ENCODE data around the gene RXRG. TPM values are rescaled to one million over a fixed set of nuclear protein-coding genes. Genes with fewer than 3 reads are reported as not detected.

RXRG gene
- polyA plus RNA-seq, 1 of the 3 experiments (the other 2 are of a cell fraction): not detected

DNA sequence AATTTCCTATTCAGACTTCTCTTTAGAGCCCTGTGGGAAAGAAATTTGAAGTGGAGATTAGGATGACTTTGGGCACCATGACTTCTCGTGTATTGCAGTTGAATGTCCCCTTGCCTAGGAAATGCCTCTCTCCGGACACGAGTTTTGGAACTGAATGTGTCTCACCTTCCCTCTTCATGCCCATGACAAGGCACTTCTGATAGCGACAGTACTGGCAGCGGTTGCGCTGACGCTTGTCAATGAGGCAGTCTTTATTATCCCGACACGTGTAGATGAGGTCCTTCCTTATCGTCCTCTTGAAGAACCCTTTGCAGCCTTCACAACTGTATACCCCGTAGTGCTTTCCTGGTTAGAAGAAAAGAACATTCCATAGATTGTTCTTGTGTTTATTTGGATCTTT is 28.1 kb downstream of the RXRG start (continued):
- no peak for TF ChIP-seq REST (IDR thresholded peaks at IDR 0.05; ENCODE audit: low read depth, low read length)
- no peak for TF ChIP-seq PBX3 (IDR thresholded peaks at IDR 0.05)
- TF ChIP-seq EZH2phosphoT487 (IDR thresholded peaks at IDR 0.05; ENCODE audit: borderline replicate concordance, low read depth): no peak
- TF ChIP-seq MXI1 (IDR thresholded peaks at IDR 0.05; ENCODE audit: low read depth, low read length): no peak
- no peak for TF ChIP-seq GATA2 (CRISPR knock-in tag; IDR thresholded peaks at IDR 0.05)

DNA sequence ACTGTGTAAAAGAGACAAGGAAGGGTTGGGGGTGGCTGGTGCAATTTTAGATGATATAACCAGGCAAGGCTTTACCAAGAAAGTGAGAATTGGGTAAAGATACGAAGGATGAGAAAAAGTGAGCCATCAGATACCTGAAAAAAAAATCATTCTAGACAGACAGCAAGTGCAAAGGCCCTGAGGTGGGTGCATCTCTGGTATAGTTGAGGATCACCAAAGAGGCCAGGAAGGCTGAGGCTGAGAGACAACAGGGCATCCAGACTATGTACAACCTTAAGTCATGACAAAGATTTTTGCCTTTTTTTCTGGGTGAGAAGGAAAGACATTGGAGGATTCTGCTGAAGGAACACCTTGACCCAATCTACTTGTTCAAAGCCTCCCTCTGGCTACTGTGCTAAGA is 29.9 kb downstream of the RXRG start:
- H3K36me3 ChIP-seq (replicated peaks in 1 of 2; ENCODE audit: control insufficient read depth in 1 of 2, insufficient read depth in 2 of 2, low read length in 1 of 2): no peaks in the 10 kb centered on the region
- no peak overlapping the region for H3K27ac ChIP-seq (ENCODE audit: low read depth in 2 of 2, low read length in 1 of 2)
- H3K4me2 ChIP-seq: no peak overlapping the region
- H3K9ac ChIP-seq: no peak overlapping the region
- TF ChIP-seq EP300 (IDR thresholded peaks at IDR 0.05; ENCODE audit: borderline replicate concordance in 1 of 2, low read depth in 1 of 2, low read length in 1 of 2) (no peak), GATA2 (CRISPR knock-in tag; IDR thresholded peaks at IDR 0.05) (no peak), FOSL2 (IDR thresholded peaks at IDR 0.05; ENCODE audit: borderline replicate concordance, low read depth) (no peak), GABPA (IDR thresholded peaks at IDR 0.05; ENCODE audit: low read depth) (no peak), EZH2phosphoT487 (IDR thresholded peaks at IDR 0.05; ENCODE audit: borderline replicate concordance, low read depth) (no peak), ZBTB33 (IDR thresholded peaks at IDR 0.05; ENCODE audit: borderline replicate concordance, low read depth) (no peak), NFIC (IDR thresholded peaks at IDR 0.05; ENCODE audit: borderline replicate concordance) (no peak)
- DNase-seq: no peak
- ChIA-PET CTCF (interaction anchor here (0.7 kb wide), 1 partner anchor 22 kb away, joined by 3 read pairs; no protein-coding TSS in a partner anchor), POLR2A (no interaction called here)
- no peaks in the 10 kb centered on the region for H3K9me3 ChIP-seq
- peaks cover 18% of the 10 kb centered on the region; the same call in 1 of the 2 replicates for H3K27me3 ChIP-seq (ENCODE audit: insufficient read depth)
- no peaks in the 10 kb centered on the region for H3K9me2 ChIP-seq
- 0% methylated on average over 1 of the region's 1 CpG for WGBS (ENCODE audit: low lambda C conversion rate)
- no peak overlapping the region for H3K4me3 ChIP-seq (ENCODE audit: low read depth in 2 of 2, low read length in 1 of 2)
- H3K79me2 ChIP-seq (ENCODE audit: insufficient read depth): no peaks in the 10 kb centered on the region
- no peaks in the 10 kb centered on the region for H4K20me1 ChIP-seq (ENCODE audit: insufficient read depth)
- no peak overlapping the region for H2AFZ ChIP-seq (ENCODE audit: low read depth)
- H3K4me1 ChIP-seq (ENCODE audit: control insufficient read depth in 1 of 2, insufficient read depth in 2 of 2, low read depth in 1 of 2, low read length in 1 of 2): no peaks in the 10 kb centered on the region
- H3F3A ChIP-seq (replicated peaks; ENCODE audit: insufficient read depth): no peaks in the 10 kb centered on the region
